Measurements from ENCODE around the gene CFAP70. TPM values are rescaled to one million over a fixed set of nuclear protein-coding genes. Genes with fewer than 3 reads are reported as not detected.
"Not testable (repeated sequence)": the region's sequence is repeated elsewhere in the genome, so short reads cannot be mapped to it uniquely, and the experiment has no call there.

Gene CFAP70
- total RNA-seq, 1 donor from 2014 or later: 5.7 TPM

- DNase-seq (ENCODE audit: low spot score in 2 of 2, unreplicated experiment in 2 of 2): no peak
- Mint-ChIP-seq H3K36me3 (peaks cover 2% of the 10 kb centered on the region), H3K4me3 (no peak overlapping the region), H3K4me1 (no peaks in the 10 kb centered on the region), H3K27me3 (ENCODE audit: low read depth) (no peaks in the 10 kb centered on the region), H3K9me3 (no peaks in the 10 kb centered on the region), H3K27ac (no peak overlapping the region)
- TF ChIP-seq, protein P1, sequence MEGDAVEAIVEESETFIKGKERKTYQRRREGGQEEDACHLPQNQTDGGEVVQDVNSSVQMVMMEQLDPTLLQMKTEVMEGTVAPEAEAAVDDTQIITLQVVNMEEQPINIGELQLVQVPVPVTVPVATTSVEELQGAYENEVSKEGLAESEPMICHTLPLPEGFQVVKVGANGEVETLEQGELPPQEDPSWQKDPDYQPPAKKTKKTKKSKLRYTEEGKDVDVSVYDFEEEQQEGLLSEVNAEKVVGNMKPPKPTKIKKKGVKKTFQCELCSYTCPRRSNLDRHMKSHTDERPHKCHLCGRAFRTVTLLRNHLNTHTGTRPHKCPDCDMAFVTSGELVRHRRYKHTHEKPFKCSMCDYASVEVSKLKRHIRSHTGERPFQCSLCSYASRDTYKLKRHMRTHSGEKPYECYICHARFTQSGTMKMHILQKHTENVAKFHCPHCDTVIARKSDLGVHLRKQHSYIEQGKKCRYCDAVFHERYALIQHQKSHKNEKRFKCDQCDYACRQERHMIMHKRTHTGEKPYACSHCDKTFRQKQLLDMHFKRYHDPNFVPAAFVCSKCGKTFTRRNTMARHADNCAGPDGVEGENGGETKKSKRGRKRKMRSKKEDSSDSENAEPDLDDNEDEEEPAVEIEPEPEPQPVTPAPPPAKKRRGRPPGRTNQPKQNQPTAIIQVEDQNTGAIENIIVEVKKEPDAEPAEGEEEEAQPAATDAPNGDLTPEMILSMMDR (IDR thresholded peaks at IDR 0.05; ENCODE audit: unreplicated experiment): no peak
Observed at GRCh38 chr10:73404690-73405089, 46.0 kb upstream of the CFAP70 start.

DNA sequence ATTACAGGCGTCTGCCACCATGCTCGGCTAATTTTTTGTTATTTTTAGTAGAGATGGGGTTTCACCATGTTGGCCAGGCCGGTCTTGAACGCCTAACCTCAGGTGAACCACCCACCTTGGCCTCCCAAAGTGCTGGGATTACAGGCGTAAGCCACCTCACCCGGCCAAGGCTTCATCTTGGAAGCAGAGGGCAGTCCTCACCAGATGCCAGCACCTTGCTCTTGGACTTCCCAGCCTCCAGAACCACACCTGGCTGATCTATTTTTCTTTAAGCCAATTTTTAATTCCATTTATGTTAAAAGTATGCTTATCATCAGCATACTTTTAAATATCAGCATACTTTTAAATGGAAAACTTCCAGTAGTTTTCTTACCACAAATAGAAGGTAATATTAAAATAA is 43.0 kb upstream of the CFAP70 start:
- Mint-ChIP-seq H3K27me3 (ENCODE audit: low read depth) (no peaks in the 10 kb centered on the region), H3K4me1 (no peaks in the 10 kb centered on the region), H3K4me3 (no peak overlapping the region), H3K9me3 (no peaks in the 10 kb centered on the region), H3K36me3 (peaks cover 11% of the 10 kb centered on the region), H3K27ac (no peak overlapping the region)
- DNase-seq (ENCODE audit: low spot score in 2 of 2, unreplicated experiment in 2 of 2): no peak
- TF ChIP-seq, protein P1 (IDR thresholded peaks at IDR 0.05; ENCODE audit: unreplicated experiment): no peak

DNA sequence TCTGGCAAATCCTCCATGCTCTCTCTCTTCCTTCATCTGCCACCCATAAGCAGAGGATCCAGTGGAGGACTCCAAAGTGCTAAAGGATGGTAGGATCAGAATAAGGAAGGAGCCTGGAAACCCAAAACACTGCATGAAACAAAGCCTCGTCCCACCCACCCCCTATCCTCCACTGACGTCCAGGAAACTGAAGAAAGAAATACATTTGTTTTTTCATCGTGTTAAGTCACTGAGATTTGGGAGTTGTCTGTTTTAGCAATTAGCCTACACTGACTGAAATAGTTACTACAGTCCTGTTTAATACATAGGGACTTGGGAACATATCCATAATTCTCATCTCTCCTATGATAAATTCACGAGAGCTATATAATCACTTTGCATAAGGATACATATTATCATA is 40.4 kb upstream of the CFAP70 start:
- TF ChIP-seq, protein P1 (IDR thresholded peaks at IDR 0.05; ENCODE audit: unreplicated experiment): no peak
- H3K9me3 Mint-ChIP-seq: no peaks in the 10 kb centered on the region
- DNase-seq (ENCODE audit: low spot score in 2 of 2, unreplicated experiment in 2 of 2): no peak
- H3K27me3 Mint-ChIP-seq (ENCODE audit: low read depth): no peaks in the 10 kb centered on the region
- H3K36me3 Mint-ChIP-seq: peaks cover 24% of the 10 kb centered on the region
- no peaks in the 10 kb centered on the region for H3K4me1 Mint-ChIP-seq
- H3K4me3 Mint-ChIP-seq: no peak overlapping the region
- H3K27ac Mint-ChIP-seq: no peak overlapping the region

DNA sequence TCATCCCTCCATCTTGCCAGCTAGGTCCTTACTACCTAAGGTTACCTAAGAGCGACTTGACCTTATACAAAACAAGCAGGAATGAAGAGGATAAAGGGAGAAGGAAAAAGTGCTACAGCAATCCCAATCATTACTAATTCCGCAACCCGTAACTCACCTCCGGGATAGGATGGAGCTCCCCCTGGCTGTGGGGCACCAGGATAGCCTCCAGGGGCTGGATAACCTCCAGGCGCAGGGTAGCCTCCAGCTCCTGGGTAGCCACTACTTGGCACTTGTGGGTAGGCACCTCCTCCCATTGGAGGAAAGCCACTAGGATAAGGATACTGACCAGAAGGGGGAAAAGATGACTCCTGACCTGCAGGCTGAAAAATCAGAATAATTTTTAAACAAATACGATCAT is 39.4 kb upstream of the CFAP70 start:
- Mint-ChIP-seq H3K27ac (no peak overlapping the region), H3K36me3 (peaks cover 30% of the 10 kb centered on the region), H3K9me3 (no peaks in the 10 kb centered on the region), H3K4me3 (no peak overlapping the region), H3K27me3 (ENCODE audit: low read depth) (no peaks in the 10 kb centered on the region), H3K4me1 (no peaks in the 10 kb centered on the region)
- DNase-seq (ENCODE audit: low spot score in 2 of 2, unreplicated experiment in 2 of 2): no peak
- TF ChIP-seq, protein P1 (IDR thresholded peaks at IDR 0.05; ENCODE audit: unreplicated experiment): no peak

GRCh38 chr10:73394325-73394724 is 35.7 kb upstream of the CFAP70 start:
- peaks cover 42% of the 10 kb centered on the region for H3K36me3 Mint-ChIP-seq

DNA sequence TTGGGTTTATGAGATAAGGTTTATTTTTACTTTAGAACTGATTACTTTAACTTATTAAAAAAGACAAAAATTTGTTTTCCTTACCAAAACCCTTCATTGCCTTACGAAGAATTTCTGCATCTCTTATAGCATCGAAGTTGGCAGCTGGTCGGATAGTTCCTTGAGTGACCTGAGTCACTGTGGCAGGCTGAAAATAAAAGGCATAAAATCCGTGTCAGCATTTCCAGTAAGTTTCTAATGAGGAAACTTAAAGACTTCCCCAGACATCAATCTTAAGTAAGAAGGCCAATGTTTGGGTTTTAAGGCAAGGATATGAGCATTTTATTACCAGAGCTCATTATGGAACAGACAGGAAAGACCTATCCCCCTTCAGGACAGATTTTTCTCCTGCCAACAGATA is 29.6 kb upstream of the CFAP70 start:
- no peak overlapping the region for H3K27ac Mint-ChIP-seq
- H3K4me3 Mint-ChIP-seq: no peak overlapping the region
- peaks cover 41% of the 10 kb centered on the region for H3K36me3 Mint-ChIP-seq
- no peaks in the 10 kb centered on the region for H3K4me1 Mint-ChIP-seq
- no peaks in the 10 kb centered on the region for H3K27me3 Mint-ChIP-seq (ENCODE audit: low read depth)
- no peaks in the 10 kb centered on the region for H3K9me3 Mint-ChIP-seq
- TF ChIP-seq, protein P1 (IDR thresholded peaks at IDR 0.05; ENCODE audit: unreplicated experiment): no peak
- no peak for DNase-seq (ENCODE audit: low spot score in 2 of 2, unreplicated experiment in 2 of 2)

More at GRCh38 chr10:73394325-73394724, 35.7 kb upstream of the CFAP70 start:
- DNase-seq (ENCODE audit: low spot score in 2 of 2, unreplicated experiment in 2 of 2); H3K27me3 Mint-ChIP-seq (ENCODE audit: low read depth); H3K9me3 Mint-ChIP-seq; H3K4me3 Mint-ChIP-seq; H3K4me1 Mint-ChIP-seq; H3K27ac Mint-ChIP-seq: not testable (repeated sequence)

Measured in mesothelial cell of epicardium (in vitro differentiated cells).